B cell (primary cell): ENCODE results near the gene ITGAV. TPM values are rescaled to one million over a fixed set of nuclear protein-coding genes. Genes with fewer than 3 reads are reported as not detected.

Source experiments
- ATAC-seq: fragments of 200-7000 bp; cut with Tn5 transposase; one replicate; pipeline ENCODE4 v1.10.0; 2021; ENCODE audit warnings: low read depth, mild to moderate bottlenecking, moderate number of reproducible peaks, moderate library complexity
- CTCF ChIA-PET: fragments of 350-600 bp; sonication (Branson Sonifier 250); formaldehyde crosslinking; loops from one replicate; lab custom pipeline; 2021; ENCODE audit warnings: antibody characterized with exemption, inconsistent platforms; lab: Charles Lee
- POLR2A ChIA-PET: fragments of 350-600 bp; sonication (Branson Sonifier 250); formaldehyde crosslinking; loops from one replicate; lab custom pipeline; 2021; ENCODE audit warnings: antibody characterized with exemption; lab: Charles Lee
- DNase-seq: peaks from one replicate; pipeline ENCODE4 v3.0.0; 2013
- H2AFZ ChIP-seq: 2 replicates; pipeline ENCODE4 v1.6.1; 2012; ENCODE audit warnings: mild to moderate bottlenecking, low read depth, low read length; ENCODE audit not compliant: insufficient read depth, poor library complexity, severe bottlenecking
- H3K27ac ChIP-seq, 2 donors: 1 replicate in 1 of 2; 2 replicates in 1 of 2; pipeline ENCODE4 v1.5.1; 2012 to 2013; ENCODE audit warnings: low read length in 2 of 2, mild to moderate bottlenecking in 2 of 2, moderate library complexity in 1 of 2
- H3K27me3 ChIP-seq, 4 experiments: fragments of 200-600 bp in 1 of 4; sonication (generic) in 1 of 4; replicated peaks in 1 of 4; 1 replicate in 2 of 4; 2 replicates in 2 of 4; pipeline versions ENCODE4 v1.6.1 to v1.7.0; 2013 to 2016; ENCODE audit warnings: low read length in 3 of 4, mild to moderate bottlenecking in 2 of 4, mixed read lengths in 1 of 4, moderate library complexity in 1 of 4; ENCODE audit not compliant: insufficient read depth in 4 of 4, control insufficient read depth in 3 of 4; ENCODE audit errors: control extremely low read depth in 1 of 4
- H3K36me3 ChIP-seq, 2 experiments: replicated peaks in 1 of 2; 1 replicate in 1 of 2; 2 replicates in 1 of 2; pipeline versions ENCODE4 v1.6.1 to v1.7.1; 2013; ENCODE audit warnings: low read length in 1 of 2; ENCODE audit not compliant: insufficient read depth in 2 of 2, control insufficient read depth in 1 of 2; ENCODE audit errors: control extremely low read depth in 1 of 2, extremely low read depth in 1 of 2
- H3K4me1 ChIP-seq, 2 donors: fragments of 200-600 bp in 1 of 2; sonication (generic) in 1 of 2; 1 replicate in 1 of 2; 2 replicates in 1 of 2; pipeline versions ENCODE4 v1.5.1 to v1.6.1; 2013 to 2017; ENCODE audit warnings: low read length in 2 of 2; ENCODE audit not compliant: control insufficient read depth in 2 of 2, insufficient read depth in 2 of 2
- H3K4me2 ChIP-seq: replicated peaks from 2 replicates; pipeline ENCODE3; 2012; ENCODE audit warnings: mild to moderate bottlenecking, low read depth, low read length; ENCODE audit not compliant: poor library complexity, severe bottlenecking
- H3K4me3 ChIP-seq, 5 experiments: fragments of 200-600 bp in 1 of 5; sonication (generic) in 1 of 5; 1 replicate in 3 of 5; 2 replicates in 2 of 5; pipeline versions ENCODE4 v1.5.1 to v1.7.0; 2011 to 2016; ENCODE audit warnings: low read length in 4 of 5, mild to moderate bottlenecking in 4 of 5, low read depth in 2 of 5, control low read depth in 1 of 5, moderate library complexity in 1 of 5; ENCODE audit not compliant: insufficient read depth in 1 of 5; ENCODE audit errors: control extremely low read depth in 1 of 5, extremely low read depth in 1 of 5
- H3K79me2 ChIP-seq: fragments of 200-600 bp; sonication (generic); one replicate; pipeline ENCODE4 v1.6.0; 2016; ENCODE audit warnings: low read length; ENCODE audit not compliant: control insufficient read depth, insufficient read depth
- H3K9ac ChIP-seq: fragments of 200-600 bp; sonication (generic); 2 replicates; pipeline ENCODE4 v1.6.1; 2017; ENCODE audit warnings: mild to moderate bottlenecking, low read length, moderate library complexity
- H3K9me3 ChIP-seq, 3 donors: one replicate each; pipeline versions ENCODE4 v1.6.1 to v1.7.1; 2013; ENCODE audit warnings: low read length in 2 of 3; ENCODE audit not compliant: control insufficient read depth in 2 of 3, insufficient read depth in 1 of 3; ENCODE audit errors: control extremely low read depth in 1 of 3
- H4K20me1 ChIP-seq: 2 replicates; pipeline ENCODE4 v1.6.0; 2012; ENCODE audit warnings: mild to moderate bottlenecking, low read length; ENCODE audit not compliant: insufficient read depth, control insufficient read depth, poor library complexity, severe bottlenecking
- H3K27ac Mint-ChIP-seq: one replicate; pipeline ENCODE4 v1.8.0; 2021; ENCODE audit warnings: mixed read lengths
- H3K27me3 Mint-ChIP-seq: one replicate; pipeline ENCODE4 v1.8.0; 2021; ENCODE audit warnings: mixed read lengths
- H3K4me1 Mint-ChIP-seq: one replicate; pipeline ENCODE4 v1.8.0; 2021; ENCODE audit warnings: mixed read lengths
- H3K4me3 Mint-ChIP-seq: one replicate; pipeline ENCODE4 v1.8.0; 2021; ENCODE audit warnings: mixed read lengths
- H3K9me3 Mint-ChIP-seq: one replicate; pipeline ENCODE4 v1.8.0; 2022; ENCODE audit warnings: mixed read lengths; ENCODE audit not compliant: insufficient read depth
- CTCF ChIP-seq: fragments of 200-600 bp; IDR thresholded peaks from one replicate; pipeline ENCODE4 v1.8.0; 2022; ENCODE audit warnings: antibody characterized with exemption, mild to moderate bottlenecking
- EZH2 ChIP-seq: IDR thresholded peaks from 2 replicates; pipeline ENCODE4 v1.6.1; 2012; ENCODE audit warnings: borderline replicate concordance, low read depth, mild to moderate bottlenecking, moderate library complexity, low read length; ENCODE audit not compliant: insufficient read depth, poor library complexity, severe bottlenecking
- WGBS: methylation state at CpG from one replicate; pipeline ENCODE4 v1.1.5; 2013; ENCODE audit warnings: missing lambda C conversion rate; ENCODE audit not compliant: insufficient coverage; 5-methylcytosine and 5-hydroxymethylcytosine counted together
- intact Hi-C: fragments of 100-400 bp; cut with micrococcal nuclease; formaldehyde crosslinking; loops from one replicate; pipeline ENCODE4 v1.10.0; 2022
- polyA plus RNA-seq: library from polyadenylated mRNA; depleted of rRNA; stranded (reverse); fragments of >200 nt; gene quantifications from 2 replicates; pipeline ENCODE4 v1.2.3, GENCODE V29; 2012
- total RNA-seq, 2 donors: library from RNA; stranded (reverse); fragments of 120-200 nt in 1 of 2; gene quantifications; 1 replicate in 1 of 2; 2 replicates in 1 of 2; pipeline versions ENCODE4 v1.2.3 to v1.2.4, GENCODE V29; 2013 to 2022

ITGAV gene
- total and polyA plus RNA-seq, 2 donors (not counting 1 experiment from before 2014, with no cell fraction given) = 0.58 to 3.6 TPM

- no peak overlapping the region for H3K9ac ChIP-seq
- H3K4me3 ChIP-seq = no peak overlapping the region
- no CpG with 5 or more reads among the region's 1 CpG for WGBS
- H3K27ac Mint-ChIP-seq = no peak overlapping the region
- H3K79me2 ChIP-seq = no peaks in the 10 kb centered on the region
- TF ChIP-seq CTCF (no peak), EZH2 (no peak)
- ChIA-PET POLR2A (no interaction called here), CTCF (no interaction called here)
- no peaks in the 10 kb centered on the region for H3K4me1 ChIP-seq
- no peak overlapping the region for H3K27ac ChIP-seq
- H3K27me3 Mint-ChIP-seq = no peaks in the 10 kb centered on the region
- ATAC-seq = no peak
- H3K4me3 Mint-ChIP-seq = no peak overlapping the region
- H4K20me1 ChIP-seq = no peaks in the 10 kb centered on the region
- H3K4me2 ChIP-seq = no peak overlapping the region
- H3K9me3 Mint-ChIP-seq = no peaks in the 10 kb centered on the region
- no peaks in the 10 kb centered on the region for H3K27me3 ChIP-seq
- no peaks in the 10 kb centered on the region for H3K4me1 Mint-ChIP-seq
- intact Hi-C loops = no loop called here
- no peak overlapping the region for H2AFZ ChIP-seq
- no peak for DNase-seq
- no peaks in the 10 kb centered on the region for H3K9me3 ChIP-seq
- no peaks in the 10 kb centered on the region for H3K36me3 ChIP-seq
Observed at GRCh38 chr2:186653511-186653910, 63.7 kb downstream of the ITGAV start.

- TF ChIP-seq CTCF (no peak), EZH2 (no peak)
- H3K27ac ChIP-seq = no peak overlapping the region
- no peaks in the 10 kb centered on the region for H3K4me1 ChIP-seq
- H4K20me1 ChIP-seq = no peaks in the 10 kb centered on the region
- H3K27me3 ChIP-seq = no peaks in the 10 kb centered on the region
- intact Hi-C loops = no loop called here
- Mint-ChIP-seq H3K9me3 (no peaks in the 10 kb centered on the region), H3K27ac (no peak overlapping the region), H3K4me1 (no peaks in the 10 kb centered on the region), H3K4me3 (no peak overlapping the region), H3K27me3 (no peaks in the 10 kb centered on the region)
- H2AFZ ChIP-seq = no peak overlapping the region
- CTCF ChIA-PET = no interaction called here
- ATAC-seq (no peak), DNase-seq (no peak)
- no peaks in the 10 kb centered on the region for H3K79me2 ChIP-seq
- H3K4me2 ChIP-seq = no peak overlapping the region
- no peak overlapping the region for H3K9ac ChIP-seq
- H3K36me3 ChIP-seq = no peaks in the 10 kb centered on the region
- H3K4me3 ChIP-seq = no peak overlapping the region
- H3K9me3 ChIP-seq = no peaks in the 10 kb centered on the region
- POLR2A ChIA-PET = no interaction called here
Observed at GRCh38 chr2:186659383-186659782, 69.5 kb downstream of the ITGAV start.
